Amniotic epithelial cell (primary cell): Measurements from ENCODE around the gene PRTN3.
"Not testable (repeated sequence)": the region's sequence is repeated elsewhere in the genome, so short reads cannot be mapped to it uniquely, and the experiment has no call there.

Experiments used
- DNase-seq: peaks from one replicate; pipeline ENCODE4 v3.0.0-alpha.2; 2010; ENCODE audit warnings: low read depth

PRTN3 gene

GRCh38 chr19:848386-848921, 7.7 kb downstream of the PRTN3 start:
- no peak for DNase-seq

DNA sequence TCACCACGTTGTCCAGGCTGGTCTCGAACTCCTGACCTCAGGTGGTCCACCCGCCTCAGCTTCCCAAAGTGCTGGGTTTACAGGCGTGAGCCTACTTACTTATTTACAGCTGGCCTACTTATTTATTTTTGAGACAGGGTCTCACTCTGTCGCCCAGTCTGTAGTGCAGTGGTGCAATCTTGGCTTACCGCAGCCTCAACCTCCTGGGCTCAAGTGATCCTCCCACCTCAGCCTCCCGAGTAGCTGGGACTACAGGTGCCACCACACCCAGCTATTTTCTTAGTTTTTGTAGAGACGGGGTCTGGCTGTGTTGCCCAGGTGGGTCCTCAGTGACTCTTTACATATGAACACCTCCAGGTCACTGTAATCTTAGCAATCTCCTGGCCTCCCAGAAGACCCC, 8.4 kb downstream of the PRTN3 start:
- DNase-seq: not testable (repeated sequence)

GRCh38 chr19:850221-850978, 9.6 kb downstream of the PRTN3 start:
- peak; percentile 87 for DNase-seq

- DNase-seq: no peak
Measured at GRCh38 chr19:850979-851335, 10.2 kb downstream of the PRTN3 start.

DNA sequence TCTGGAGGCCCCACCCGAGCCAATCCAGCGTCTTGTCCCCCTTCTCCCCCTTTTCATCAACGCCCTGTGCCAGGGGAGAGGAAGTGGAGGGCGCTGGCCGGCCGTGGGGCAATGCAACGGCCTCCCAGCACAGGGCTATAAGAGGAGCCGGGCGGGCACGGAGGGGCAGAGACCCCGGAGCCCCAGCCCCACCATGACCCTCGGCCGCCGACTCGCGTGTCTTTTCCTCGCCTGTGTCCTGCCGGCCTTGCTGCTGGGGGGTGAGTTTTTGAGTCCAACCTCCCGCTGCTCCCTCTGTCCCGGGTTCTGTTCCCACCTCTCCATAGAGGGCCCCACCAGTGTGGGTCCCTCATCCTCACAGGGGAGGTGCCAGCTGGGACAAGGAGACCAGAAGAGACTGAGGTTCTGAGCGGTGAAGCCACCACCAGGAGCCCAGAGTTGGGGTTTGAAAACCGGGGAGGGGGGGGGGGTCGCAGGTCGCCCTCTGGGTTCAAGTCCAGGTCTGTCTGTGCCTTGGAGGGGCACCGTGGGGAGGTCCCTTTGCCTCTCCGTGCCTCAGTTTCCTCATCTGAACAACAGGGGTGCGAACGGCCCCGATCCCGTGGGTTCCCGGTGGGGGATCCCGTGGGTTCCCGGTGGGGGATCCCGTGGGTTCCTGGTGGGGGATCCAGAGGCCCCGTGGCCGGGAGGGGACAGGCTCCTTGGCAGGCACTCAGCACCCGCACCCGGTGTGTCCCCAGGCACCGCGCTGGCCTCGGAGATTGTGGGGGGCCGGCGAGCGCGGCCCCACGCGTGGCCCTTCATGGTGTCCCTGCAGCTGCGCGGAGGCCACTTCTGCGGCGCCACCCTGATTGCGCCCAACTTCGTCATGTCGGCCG, 11.6 kb downstream of the PRTN3 start, which contains the start of gene ELANE:
ELANE (plus strand) TSS at position 168 of the 878 bp plus-strand sequence; CDS start at position 194, 26 bp downstream.
- no peak for DNase-seq

DNA sequence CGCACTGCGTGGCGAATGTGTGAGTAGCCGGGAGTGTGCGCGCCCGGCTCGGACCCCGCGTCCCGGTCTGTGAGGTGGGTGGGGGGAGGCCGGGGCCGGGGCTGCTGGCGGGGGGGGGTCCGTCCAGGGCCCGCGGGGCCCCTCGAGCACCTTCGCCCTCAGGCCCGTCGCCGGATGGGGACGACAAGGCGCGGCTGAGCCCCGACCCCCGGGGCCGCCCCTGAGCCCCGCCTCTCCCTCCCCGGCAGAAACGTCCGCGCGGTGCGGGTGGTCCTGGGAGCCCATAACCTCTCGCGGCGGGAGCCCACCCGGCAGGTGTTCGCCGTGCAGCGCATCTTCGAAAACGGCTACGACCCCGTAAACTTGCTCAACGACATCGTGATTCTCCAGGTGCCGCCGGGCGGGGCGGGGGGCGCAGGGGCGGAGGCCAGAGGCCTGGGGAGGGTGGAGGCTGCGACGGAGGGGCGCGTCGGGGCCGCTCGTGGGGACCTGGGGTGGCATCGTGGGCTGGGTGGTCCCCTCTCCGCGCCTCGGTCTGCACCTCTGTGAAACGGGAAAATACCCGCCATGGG, 12.3 kb downstream of the PRTN3 start:
- DNase-seq: no peak

GRCh38 chr19:853614-854220, 12.9 kb downstream of the PRTN3 start:
- DNase-seq: not testable (repeated sequence)

DNA sequence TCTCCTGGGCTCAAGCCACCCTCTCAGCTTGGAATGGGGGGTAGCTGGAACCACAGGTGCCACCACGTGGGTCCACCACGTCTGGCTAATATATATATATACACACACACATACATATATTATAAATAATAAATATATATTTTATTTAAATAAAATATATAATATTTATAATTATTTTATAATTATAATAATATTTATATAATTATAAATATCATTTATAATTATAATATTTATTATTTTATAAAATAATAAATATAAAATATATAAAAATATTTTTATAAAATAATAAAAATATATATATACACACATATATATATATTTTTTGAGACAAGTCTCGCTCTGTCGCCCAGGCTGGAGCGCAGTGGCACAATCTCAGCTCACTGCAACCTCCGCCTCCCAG, 13.8 kb downstream of the PRTN3 start:
- no peak for DNase-seq

- DNase-seq: no peak
Measured at GRCh38 chr19:855142-855541, 14.3 kb downstream of the PRTN3 start.

- DNase-seq: no peak
Measured at GRCh38 chr19:855566-856120, 14.8 kb downstream of the PRTN3 start.

- no peak for DNase-seq
Measured at GRCh38 chr19:858284-858683, 17.5 kb downstream of the PRTN3 start.

DNA sequence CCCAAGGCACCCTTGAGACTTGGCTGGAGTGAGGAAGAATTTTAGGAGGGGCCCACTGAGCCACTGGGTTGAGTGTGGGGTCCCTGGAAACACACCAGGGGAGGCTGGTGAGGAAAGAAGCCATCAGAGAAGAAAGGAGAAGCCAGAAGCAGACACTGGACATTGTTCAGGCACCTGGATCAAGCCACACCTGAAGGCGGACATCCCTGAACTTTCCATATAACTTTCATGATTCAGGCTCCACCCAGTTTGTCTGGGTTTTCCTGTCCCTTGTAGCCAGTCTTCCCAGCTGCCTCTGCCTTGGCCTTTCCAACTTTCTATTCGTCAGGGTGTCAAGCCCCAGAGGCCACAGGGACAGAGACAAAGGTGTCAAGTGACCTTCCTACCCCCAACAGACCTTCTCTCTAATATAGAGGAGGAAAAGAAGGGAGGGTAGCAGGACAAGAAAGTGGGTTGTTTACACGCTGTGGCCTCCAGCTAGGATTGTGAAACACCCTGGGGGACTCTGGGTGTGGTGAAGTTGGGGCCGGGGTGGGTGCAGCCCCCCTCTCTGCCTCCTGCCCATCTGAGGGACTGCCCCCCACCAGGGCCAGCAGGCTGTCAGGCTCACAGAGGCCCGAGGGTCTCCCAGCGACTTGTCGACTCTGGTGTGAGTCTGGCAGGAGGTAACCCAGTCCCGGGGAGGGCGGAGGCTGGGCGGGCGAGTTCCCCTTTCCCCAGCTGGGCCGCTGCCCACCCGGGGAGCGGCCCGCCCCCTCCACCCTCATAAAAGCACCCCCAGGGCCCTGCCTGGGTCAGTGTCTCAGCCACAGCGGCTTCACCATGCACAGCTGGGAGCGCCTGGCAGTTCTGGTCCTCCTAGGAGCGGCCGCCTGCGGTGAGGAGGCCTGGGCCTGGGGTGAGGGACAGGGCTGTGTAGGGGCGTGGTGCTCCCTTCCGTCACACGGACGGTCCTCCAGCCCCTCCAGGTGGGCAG, 18.4 kb downstream of the PRTN3 start, which contains the start of gene CFD:
CFD (plus strand) TSS at position 797 of the 976 bp plus-strand sequence; CDS start at position 823, 26 bp downstream.
- no peak for DNase-seq

- DNase-seq: no peak
Measured at GRCh38 chr19:861141-861755, 20.4 kb downstream of the PRTN3 start.

GRCh38 chr19:861756-862580, 21.2 kb downstream of the PRTN3 start:
- DNase-seq: no peak

DNA sequence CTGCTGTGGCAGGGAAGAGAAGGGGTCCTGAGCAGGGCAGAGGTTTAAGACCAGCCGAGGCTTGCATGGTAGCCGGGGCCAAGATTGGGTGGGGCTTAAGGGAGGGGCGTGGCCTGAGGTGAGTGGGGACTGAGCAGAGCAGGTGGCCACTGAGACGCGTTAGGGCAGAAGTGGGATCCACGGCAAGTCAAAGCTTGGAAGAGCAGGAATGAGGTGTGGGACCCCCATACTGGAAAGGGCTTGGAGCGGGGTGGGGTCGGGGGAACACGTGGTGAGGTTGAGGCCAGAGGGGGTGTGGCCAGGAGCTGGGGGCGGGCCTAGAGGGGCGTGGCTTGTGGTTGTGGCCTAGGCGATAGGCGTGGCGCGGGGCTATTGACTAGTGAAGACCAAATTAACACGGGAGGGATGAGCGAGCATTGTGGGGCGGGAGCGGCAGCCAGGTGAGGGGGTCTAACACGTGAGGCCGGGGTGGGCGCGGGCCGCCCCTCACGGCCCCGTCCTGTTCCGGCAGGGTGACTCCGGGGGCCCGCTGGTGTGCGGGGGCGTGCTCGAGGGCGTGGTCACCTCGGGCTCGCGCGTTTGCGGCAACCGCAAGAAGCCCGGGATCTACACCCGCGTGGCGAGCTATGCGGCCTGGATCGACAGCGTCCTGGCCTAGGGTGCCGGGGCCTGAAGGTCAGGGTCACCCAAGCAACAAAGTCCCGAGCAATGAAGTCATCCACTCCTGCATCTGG, 21.9 kb downstream of the PRTN3 start:
- no peak for DNase-seq

GRCh38 chr19:863315-863620, 22.5 kb downstream of the PRTN3 start:
- DNase-seq: no peak

DNA sequence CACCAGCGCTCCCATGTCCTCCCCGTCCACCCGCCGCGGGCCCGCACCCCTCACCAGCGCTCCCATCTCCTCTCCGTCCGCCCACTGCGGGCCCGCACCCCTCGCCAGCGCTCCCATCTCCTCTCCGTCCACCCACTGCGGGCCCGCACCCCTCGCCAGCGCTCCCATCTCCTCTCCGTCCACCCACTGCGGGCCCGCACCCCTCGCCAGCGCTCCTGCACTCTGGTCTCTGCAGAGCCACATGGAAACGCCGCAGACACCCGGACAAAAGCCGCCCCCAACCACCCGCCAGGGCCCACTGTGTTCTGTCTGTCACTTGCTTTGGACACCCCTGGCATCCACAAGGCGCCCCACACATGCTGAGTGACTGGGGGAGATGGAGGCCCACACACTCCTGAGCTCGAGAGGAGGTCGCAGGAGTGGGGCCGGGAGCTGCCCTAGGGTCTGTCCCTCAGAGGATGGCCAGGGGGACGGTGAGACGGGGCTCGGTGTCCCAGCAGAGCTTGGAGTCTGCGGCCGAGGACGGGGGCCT, 26.0 kb downstream of the PRTN3 start:
- DNase-seq: no peak

DNA sequence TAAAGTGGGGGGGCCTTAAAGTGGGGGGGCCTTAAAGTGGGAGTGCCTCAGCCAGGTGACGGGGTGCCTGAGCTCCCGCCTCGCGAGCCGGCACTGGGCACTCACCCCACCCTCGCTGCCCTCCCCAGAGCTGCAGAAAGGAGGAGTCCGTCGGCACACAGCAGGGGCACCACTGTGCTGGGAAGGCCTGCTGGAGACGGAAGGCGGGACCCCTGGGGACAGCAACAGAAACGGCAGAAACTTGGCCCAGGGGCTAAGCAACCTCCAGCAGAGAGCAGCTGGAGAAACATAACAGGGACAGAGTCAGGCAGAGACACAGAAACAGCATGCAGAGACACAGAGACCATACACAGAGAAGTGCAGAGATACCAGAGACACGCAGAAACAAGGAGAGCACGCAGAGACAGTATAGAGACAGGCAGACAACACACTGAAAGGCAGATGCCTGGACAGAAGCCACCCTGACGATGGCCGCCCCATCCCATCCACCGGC, 26.5 kb downstream of the PRTN3 start:
- no peak for DNase-seq
